ENCODE data around the gene CLEC9A.

- TF ChIP-seq, protein P1, sequence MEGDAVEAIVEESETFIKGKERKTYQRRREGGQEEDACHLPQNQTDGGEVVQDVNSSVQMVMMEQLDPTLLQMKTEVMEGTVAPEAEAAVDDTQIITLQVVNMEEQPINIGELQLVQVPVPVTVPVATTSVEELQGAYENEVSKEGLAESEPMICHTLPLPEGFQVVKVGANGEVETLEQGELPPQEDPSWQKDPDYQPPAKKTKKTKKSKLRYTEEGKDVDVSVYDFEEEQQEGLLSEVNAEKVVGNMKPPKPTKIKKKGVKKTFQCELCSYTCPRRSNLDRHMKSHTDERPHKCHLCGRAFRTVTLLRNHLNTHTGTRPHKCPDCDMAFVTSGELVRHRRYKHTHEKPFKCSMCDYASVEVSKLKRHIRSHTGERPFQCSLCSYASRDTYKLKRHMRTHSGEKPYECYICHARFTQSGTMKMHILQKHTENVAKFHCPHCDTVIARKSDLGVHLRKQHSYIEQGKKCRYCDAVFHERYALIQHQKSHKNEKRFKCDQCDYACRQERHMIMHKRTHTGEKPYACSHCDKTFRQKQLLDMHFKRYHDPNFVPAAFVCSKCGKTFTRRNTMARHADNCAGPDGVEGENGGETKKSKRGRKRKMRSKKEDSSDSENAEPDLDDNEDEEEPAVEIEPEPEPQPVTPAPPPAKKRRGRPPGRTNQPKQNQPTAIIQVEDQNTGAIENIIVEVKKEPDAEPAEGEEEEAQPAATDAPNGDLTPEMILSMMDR (IDR thresholded peaks at IDR 0.05) = no peak
- TF ChIP-seq POLR2A (IDR thresholded peaks at IDR 0.05) = no peak
Measured at GRCh38 chr12:10001171-10001776, 29.2 kb upstream of the CLEC9A start.

Data from thyroid gland (tissue), 4 donors.